ENCODE measurements around the gene C4A.

- TF ChIP-seq CTCF (IDR thresholded peaks at IDR 0.05) (peak in 2 of 4 experiments; percentile 10 to 13), POLR2A (IDR thresholded peaks at IDR 0.05) (no peak), POLR2AphosphoS5 (IDR thresholded peaks at IDR 0.05) (no peak)
Observed at GRCh38 chr6:32046450-32047083, 64.7 kb downstream of the C4A start.

Data from gastroesophageal sphincter (tissue), 3 donors.